Eye (tissue), 1 donor: ENCODE data around the gene SRGAP1.
A peak's percentile ranks its signal among the peaks of the same experiment; 100 is the strongest.
"Not testable (repeated sequence)": the region's sequence is repeated elsewhere in the genome, so short reads cannot be mapped to it uniquely, and the experiment has no call there.

Source experiments
- DNase-seq: peaks from one replicate; pipeline ENCODE4 v3.0.0-alpha.2; 2015

Gene SRGAP1

GRCh38 chr12:63874897-63875480 is 30.5 kb downstream of the SRGAP1 start:
- no peak for DNase-seq

DNA sequence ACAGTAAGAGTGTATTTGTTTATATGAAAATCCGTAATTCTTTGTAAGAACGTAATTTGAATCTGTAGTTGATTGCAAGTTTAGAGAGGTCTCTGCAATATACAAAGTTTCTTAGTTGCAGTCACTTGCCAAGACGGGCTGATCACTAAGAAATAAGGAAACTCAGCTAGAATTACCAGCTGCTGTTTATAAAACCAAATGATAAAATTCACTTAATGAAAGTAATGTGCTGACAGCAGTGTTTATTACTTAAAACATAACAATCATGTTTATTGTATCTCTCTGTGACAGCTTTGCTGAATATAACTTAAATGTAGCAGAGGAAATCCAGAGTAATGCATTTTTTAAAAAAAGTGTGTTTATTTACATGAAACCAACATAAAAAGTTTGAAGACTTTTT is 31.2 kb downstream of the SRGAP1 start:
- DNase-seq, result no peak

GRCh38 chr12:63876980-63877379 is 32.5 kb downstream of the SRGAP1 start:
- DNase-seq, result no peak

DNA sequence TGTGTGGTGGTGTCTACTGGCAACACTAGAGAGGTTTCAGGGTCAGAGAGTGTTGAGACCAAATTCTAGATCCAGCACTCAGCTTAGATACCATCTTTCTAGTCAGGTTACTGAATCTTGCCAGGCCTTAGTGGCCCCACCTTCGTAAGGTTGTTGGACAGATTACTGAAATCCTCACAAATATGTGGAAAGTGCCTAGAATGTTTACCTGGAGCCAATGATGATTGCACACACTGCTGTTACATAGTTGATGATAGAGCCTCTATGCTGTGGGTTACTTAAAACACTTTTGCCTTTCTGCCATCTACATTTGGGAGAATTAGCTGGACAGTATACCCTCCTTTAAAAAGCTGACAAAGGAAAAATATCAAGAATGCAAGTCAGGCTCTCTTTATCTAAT is 33.2 kb downstream of the SRGAP1 start:
- DNase-seq, result no peak

- not testable (repeated sequence) for DNase-seq
Measured at GRCh38 chr12:63880235-63880634, 35.7 kb downstream of the SRGAP1 start.

DNA sequence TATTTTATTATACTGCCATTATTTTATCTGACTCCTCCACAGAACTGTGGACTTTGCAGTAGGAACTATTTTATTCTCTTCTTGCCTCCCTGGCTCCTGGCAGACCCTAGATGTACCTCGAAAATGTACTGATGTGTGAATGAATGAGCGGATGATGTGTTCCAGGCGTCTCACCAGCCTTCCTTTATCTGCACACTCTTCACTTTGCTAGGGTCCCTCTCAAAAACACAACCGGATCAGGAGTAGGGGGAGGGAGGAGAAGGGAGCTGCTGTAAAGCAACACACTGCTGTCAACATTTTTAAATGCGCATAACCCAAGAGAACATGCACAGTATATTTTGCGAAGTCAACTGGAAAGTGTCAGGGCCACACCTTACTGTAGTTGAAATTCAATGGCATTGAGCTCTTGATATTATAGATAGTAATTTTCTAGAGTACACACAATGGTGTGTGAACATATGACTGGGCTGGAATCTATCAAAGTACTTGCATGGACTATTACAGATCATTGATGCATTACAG is 36.3 kb downstream of the SRGAP1 start:
- DNase-seq, result no peak

GRCh38 chr12:63882844-63883243 is 38.3 kb downstream of the SRGAP1 start:
- DNase-seq, result peak; percentile 86

DNA sequence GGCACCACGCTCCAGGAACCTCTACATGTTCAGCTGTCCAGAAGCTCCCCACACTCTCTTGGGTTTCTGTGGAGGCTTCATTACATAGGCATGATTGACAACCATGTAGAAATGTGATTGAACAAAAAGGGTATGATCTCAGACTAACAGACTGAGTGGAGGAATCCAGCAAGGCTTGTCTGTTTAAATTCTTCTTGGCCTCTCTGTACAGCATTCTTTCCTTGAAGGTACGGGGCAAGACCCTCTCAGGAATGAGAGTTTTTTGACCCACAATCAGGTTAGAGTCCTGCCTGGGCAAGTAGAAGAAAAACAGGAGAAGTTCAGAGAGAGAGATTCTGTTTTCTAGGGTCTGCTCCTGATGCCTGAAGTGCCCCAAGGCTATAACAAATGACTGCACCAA is 40.9 kb downstream of the SRGAP1 start:
- DNase-seq, result no peak

- no peak for DNase-seq
Measured at GRCh38 chr12:63888908-63889635, 44.6 kb downstream of the SRGAP1 start.

- no peak for DNase-seq
Measured at GRCh38 chr12:63889721-63890509, 45.4 kb downstream of the SRGAP1 start.

DNA sequence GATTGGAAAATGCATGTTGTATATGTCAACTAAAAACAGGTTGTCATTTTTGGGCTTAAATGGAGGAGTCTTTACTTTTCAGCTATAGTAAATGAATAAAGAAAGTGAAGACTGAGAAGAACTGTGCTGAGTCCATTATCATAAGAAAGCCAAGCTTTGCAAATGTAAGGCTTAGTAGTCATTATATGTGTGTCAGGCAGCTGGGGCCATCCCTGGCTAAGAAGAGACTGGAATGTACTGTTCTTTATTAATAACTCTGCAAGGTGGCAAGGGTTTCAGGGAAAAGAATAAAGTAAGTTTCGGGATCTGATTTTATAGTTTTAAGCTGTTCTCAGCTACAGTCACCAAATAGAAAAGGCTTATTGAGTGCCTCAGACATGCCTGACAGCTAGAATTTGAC is 48.7 kb downstream of the SRGAP1 start:
- DNase-seq, result no peak

- DNase-seq, result no peak
Measured at GRCh38 chr12:63894132-63894531, 49.6 kb downstream of the SRGAP1 start.

GRCh38 chr12:63895841-63896240 is 51.3 kb downstream of the SRGAP1 start:
- DNase-seq, result no peak

DNA sequence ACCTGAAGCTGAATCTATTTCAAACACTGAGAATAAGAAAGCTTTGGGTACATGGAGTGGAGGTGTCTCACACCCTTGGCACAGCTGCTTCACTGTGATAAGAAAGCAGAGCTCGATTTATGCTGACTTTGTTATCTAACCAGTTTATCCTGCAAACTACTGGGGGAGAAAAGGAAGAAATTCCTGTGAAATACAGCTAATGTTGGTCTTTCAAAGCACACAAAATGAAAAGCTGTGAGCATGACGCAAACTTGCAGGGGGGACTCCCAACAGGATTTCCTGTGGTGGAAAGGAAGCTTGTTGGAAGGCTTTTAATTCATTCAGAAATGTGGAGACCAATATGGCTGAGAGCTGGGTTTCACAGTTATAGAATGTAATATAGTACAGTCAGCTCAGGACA is 53.4 kb downstream of the SRGAP1 start:
- DNase-seq, result no peak

- DNase-seq, result no peak
Measured at GRCh38 chr12:63898764-63899337, 54.4 kb downstream of the SRGAP1 start.

DNA sequence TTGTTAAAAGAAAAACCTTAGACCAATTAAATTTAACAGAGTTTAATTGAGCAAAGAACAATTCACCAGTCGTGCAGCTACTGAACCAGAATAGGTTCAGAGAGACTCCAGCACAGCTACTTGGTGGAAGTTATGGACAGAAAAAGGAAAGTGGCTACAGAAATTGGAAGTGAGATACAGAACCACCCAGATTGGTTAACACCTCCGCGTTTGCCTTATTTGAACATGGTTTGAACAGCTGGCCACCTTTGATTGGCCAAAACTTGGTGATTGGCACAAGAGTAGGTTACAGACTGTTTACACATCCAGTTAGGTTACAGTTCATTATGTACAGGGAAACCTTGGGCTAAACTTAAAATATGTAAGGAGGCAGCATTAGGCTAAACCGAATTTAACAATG is 54.9 kb downstream of the SRGAP1 start:
- no peak for DNase-seq

DNA sequence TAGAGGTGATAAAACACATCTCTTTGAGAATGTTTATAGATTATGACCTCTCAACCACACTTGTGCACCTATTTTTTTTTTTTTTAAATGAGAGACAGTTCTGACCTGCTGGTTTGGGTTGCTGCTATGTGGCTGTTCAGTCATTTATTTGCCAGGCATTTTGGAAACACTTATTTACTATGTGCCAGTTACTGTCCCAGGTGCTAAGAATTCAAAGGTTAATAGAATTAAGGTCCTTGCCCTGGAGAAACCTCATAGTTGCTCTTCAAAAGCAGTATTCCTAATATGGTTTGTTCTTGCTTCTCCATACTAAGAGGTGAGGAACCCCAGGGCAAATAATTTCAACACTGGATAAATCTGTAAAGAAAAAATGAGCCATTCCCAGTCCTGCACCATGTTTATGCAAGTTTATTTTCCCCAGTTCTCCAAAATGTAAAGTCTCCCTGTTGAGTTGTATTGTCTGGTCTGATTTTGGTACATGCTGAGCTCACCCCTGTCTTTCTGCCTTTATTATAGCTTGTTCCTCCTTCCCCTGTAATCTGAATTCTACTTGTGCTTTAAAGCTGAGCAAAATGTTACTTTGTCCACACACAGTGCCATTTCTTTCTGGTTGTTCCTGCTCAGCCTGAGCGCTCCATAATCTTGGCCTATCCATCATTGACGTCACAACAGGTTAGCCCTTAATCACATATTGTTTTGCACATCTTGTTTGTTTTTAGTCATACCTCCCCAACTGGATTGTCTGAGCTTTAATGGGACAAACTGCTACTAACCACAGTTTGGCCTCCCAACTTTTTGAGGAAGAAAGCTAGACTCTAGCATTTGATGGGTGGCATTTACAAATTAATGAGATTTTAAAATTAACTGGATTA is 56.7 kb downstream of the SRGAP1 start:
- no peak for DNase-seq

DNA sequence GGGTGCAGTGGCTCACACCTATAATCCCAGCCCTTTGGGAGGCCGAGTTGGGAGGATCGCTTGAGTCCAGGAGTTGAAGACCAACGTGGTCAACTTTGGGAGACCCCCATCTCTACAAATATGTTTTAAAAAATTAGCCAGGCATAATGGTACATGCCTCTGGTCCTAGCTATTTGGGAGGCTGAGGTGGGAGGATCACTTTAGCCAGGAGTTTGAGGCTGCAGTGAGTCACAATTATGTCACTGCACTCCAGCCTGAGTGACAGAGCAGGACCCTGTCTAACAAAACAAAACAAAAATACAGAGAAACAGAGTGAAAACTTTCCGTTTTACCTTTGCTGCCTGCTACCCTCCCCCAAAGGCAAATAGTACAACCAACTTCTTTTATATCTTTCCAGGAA is 60.2 kb downstream of the SRGAP1 start:
- DNase-seq, result no peak

- DNase-seq, result no peak
Measured at GRCh38 chr12:63905544-63905943, 61.0 kb downstream of the SRGAP1 start.

- no peak for DNase-seq
Measured at GRCh38 chr12:63906876-63907275, 62.4 kb downstream of the SRGAP1 start.

DNA sequence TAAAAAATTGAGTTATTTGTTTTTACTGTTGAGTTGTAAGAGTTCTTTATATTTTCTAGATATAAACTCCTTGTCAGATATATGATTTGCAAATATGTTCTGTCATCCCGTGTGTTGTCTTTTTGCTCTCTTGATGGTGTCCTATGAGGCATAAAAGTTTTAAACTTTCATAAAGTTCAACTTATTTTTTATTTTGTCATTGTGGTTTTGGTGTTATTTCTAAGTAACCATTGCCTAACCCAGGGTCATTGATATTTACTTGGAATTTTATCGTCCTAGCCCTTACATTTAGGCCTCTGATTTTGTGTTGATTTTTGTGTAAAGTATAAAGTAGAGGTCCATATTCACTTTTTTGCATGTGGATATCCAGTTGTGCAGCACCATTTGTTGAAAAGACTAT is 63.1 kb downstream of the SRGAP1 start:
- DNase-seq, result no peak

DNA sequence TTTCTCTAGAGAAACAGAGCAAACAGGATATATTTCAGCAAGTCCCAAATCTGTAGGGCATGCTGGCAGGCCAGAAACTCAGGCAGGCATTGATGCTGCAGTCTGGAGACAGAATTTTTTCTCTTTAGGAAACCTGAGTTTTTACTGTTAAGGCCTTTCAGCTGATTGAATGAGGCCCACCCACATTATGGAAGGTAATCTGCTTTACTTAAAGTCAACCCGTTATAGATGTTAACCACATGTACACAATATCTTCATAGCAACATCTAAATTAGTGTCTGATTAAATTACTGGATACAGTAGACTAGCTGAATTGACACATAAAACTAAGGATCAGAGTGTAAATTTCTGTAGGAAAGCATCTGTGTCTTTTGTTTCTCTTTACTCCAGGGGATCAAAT is 65.2 kb downstream of the SRGAP1 start:
- peak; percentile 19 for DNase-seq
